Keratinocyte (primary cell): ENCODE results near the gene USP27X. TPM values are rescaled to one million over a fixed set of nuclear protein-coding genes. Genes with fewer than 3 reads are reported as not detected.

Experiments
- DNase-seq: peaks from one replicate; pipeline ENCODE4 v3.0.0-alpha.2; 2011; ENCODE audit warnings: low read depth, missing footprints, low spot score
- FAIRE-seq: peaks from 2 replicates; lab custom pipeline; 2011; peaks lifted over from hg19 to GRCh38; lab: Jason Lieb, UNC
- H2AFZ ChIP-seq: 2 replicates; pipeline ENCODE4 v1.6.0; 2012; ENCODE audit warnings: low read length, control low read depth, inconsistent platforms; ENCODE audit not compliant: control insufficient read depth
- H3K27ac ChIP-seq: 2 replicates; pipeline ENCODE4 v1.5.1; 2011; ENCODE audit warnings: low read length; ENCODE audit not compliant: control insufficient read depth, insufficient read depth
- H3K27me3 ChIP-seq: 3 replicates; pipeline ENCODE4 v1.6.0; 2011; ENCODE audit warnings: low read length; ENCODE audit not compliant: control insufficient read depth, insufficient read depth; ENCODE audit errors: extremely low read depth
- H3K36me3 ChIP-seq, 2 experiments: 2 replicates in 1 of 2; 3 replicates in 1 of 2; pipeline ENCODE4 v1.5.1; 2011; ENCODE audit warnings: low read length in 2 of 2, mild to moderate bottlenecking in 1 of 2; ENCODE audit not compliant: control insufficient read depth in 2 of 2, insufficient read depth in 2 of 2; ENCODE audit errors: extremely low read depth in 1 of 2
- H3K4me1 ChIP-seq: 3 replicates; pipeline ENCODE4 v1.5.1; 2011; ENCODE audit warnings: low read length; ENCODE audit not compliant: control insufficient read depth, insufficient read depth; ENCODE audit errors: extremely low read depth
- H3K4me2 ChIP-seq: 3 replicates; pipeline ENCODE4 v1.6.0; 2011; ENCODE audit warnings: low read depth, low read length; ENCODE audit not compliant: control insufficient read depth, insufficient read depth; ENCODE audit errors: extremely low read depth
- H3K4me3 ChIP-seq, 3 experiments: fragments of 200-600 bp in 1 of 3; sonication (generic) in 1 of 3; 2 replicates in 2 of 3; 3 replicates in 1 of 3; pipeline ENCODE4 v1.5.1; 2011 to 2016; ENCODE audit warnings: low read length in 3 of 3, mild to moderate bottlenecking in 3 of 3, control low read depth in 2 of 3, inconsistent platforms in 1 of 3, low read depth in 1 of 3, mixed read lengths in 1 of 3, mixed run types in 1 of 3, moderate library complexity in 1 of 3; ENCODE audit not compliant: control insufficient read depth in 2 of 3, insufficient read depth in 2 of 3; ENCODE audit errors: extremely low read depth in 1 of 3
- H3K79me2 ChIP-seq: 2 replicates; pipeline ENCODE4 v1.6.0; 2012; ENCODE audit warnings: low read length; ENCODE audit not compliant: control insufficient read depth, insufficient read depth
- H3K9ac ChIP-seq: 3 replicates; pipeline ENCODE4 v1.6.0; 2011; ENCODE audit warnings: low read length; ENCODE audit not compliant: control insufficient read depth, insufficient read depth; ENCODE audit errors: extremely low read depth
- H3K9me1 ChIP-seq: 3 replicates; pipeline ENCODE4 v1.6.0; 2011; ENCODE audit warnings: low read length; ENCODE audit not compliant: control insufficient read depth, insufficient read depth; ENCODE audit errors: extremely low read depth
- H3K9me3 ChIP-seq: 2 replicates; pipeline ENCODE4 v1.5.1; 2012; ENCODE audit warnings: low read depth, low read length; ENCODE audit not compliant: control insufficient read depth
- H4K20me1 ChIP-seq: 3 replicates; pipeline ENCODE4 v1.6.0; 2011; ENCODE audit warnings: low read length; ENCODE audit not compliant: control insufficient read depth, insufficient read depth; ENCODE audit errors: extremely low read depth
- EZH2 ChIP-seq: IDR thresholded peaks from one replicate; pipeline ENCODE4 v1.6.1; 2012; ENCODE audit warnings: inconsistent platforms, mild to moderate bottlenecking, low read length, moderate library complexity
- dilution Hi-C: fragments of 300-500 bp; cut with MboI; formaldehyde crosslinking; loops from one replicate; pipeline ENCODE4 v1.7.0; 2020; ENCODE audit warnings: low sequenced_read_pairs; ENCODE audit not compliant: extremely low pct_ligation_motif_present
- polyA plus RNA-seq, 5 experiments: library from polyadenylated mRNA; depleted of rRNA in 3 of 5; stranded (reverse) in 3 of 5; stranded (forward) in 1 of 5; unstranded in 1 of 5; fragments of >200 nt; gene quantifications; 1 replicate in 1 of 5; 2 replicates in 3 of 5; 3 replicates in 1 of 5; pipeline versions ENCODE4 v1.2.1 to v1.2.3, GENCODE V29; 2011 to 2012; ENCODE audit warnings: missing spikeins in 2 of 5, low read depth in 1 of 5, low replicate concordance in 1 of 5
- TF ChIP-seq, protein P1 (sequence below), 3 experiments: IDR thresholded peaks in 1 of 3; conservative IDR thresholded peaks in 1 of 3; optimal IDR thresholded peaks in 1 of 3; 2 replicates in 2 of 3; 3 replicates in 1 of 3; pipeline versions ENCODE3 to v1.5.1; 2011; ENCODE audit warnings: low read length in 3 of 3, mild to moderate bottlenecking in 3 of 3, moderate library complexity in 2 of 3, control low read depth in 1 of 3, inconsistent platforms in 1 of 3; ENCODE audit not compliant: insufficient read depth in 2 of 3; ENCODE audit errors: extremely low read depth in 1 of 3

USP27X gene
- polyA plus RNA-seq, 1 donor (not counting 4 experiments of a cell fraction or from before 2014, with no cell fraction given) = 2.8 TPM

DNA sequence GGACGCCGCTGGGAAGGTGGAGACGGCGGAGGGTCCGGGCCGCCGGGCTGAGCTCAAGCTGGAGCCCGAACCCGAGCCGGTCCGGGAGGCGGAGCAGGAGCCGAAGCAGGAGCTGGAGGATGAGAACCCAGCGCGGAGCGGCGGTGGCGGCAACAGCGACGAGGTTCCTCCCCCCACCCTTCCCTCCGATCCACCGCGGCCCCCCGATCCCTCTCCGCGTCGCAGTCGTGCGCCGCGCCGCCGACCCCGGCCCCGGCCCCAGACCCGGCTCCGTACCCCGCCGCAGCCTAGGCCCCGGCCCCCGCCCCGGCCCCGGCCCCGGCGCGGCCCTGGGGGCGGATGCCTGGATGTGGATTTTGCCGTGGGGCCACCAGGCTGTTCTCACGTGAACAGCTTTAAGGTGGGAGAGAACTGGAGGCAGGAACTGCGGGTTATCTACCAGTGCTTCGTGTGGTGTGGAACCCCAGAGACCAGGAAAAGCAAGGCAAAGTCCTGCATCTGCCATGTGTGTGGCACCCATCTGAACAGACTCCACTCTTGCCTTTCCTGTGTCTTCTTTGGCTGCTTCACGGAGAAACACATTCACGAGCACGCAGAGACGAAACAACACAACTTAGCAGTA is 483 bp downstream of the USP27X start:
- TF ChIP-seq, protein P1, sequence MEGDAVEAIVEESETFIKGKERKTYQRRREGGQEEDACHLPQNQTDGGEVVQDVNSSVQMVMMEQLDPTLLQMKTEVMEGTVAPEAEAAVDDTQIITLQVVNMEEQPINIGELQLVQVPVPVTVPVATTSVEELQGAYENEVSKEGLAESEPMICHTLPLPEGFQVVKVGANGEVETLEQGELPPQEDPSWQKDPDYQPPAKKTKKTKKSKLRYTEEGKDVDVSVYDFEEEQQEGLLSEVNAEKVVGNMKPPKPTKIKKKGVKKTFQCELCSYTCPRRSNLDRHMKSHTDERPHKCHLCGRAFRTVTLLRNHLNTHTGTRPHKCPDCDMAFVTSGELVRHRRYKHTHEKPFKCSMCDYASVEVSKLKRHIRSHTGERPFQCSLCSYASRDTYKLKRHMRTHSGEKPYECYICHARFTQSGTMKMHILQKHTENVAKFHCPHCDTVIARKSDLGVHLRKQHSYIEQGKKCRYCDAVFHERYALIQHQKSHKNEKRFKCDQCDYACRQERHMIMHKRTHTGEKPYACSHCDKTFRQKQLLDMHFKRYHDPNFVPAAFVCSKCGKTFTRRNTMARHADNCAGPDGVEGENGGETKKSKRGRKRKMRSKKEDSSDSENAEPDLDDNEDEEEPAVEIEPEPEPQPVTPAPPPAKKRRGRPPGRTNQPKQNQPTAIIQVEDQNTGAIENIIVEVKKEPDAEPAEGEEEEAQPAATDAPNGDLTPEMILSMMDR (optimal IDR thresholded peaks at IDR 0.05 in 1 of 3, IDR thresholded peaks at IDR 0.05 in 1 of 3, conservative IDR thresholded peaks at IDR 0.05 in 1 of 3; ENCODE audit: extremely low read depth in 1 of 3, insufficient read depth in 2 of 3, low read length in 3 of 3) = no peak
- TF ChIP-seq EZH2 = no peak
- H3K27me3 ChIP-seq = no peaks in the 10 kb centered on the region
- no peak overlapping the region for H3K27ac ChIP-seq
- no peaks in the 10 kb centered on the region for H4K20me1 ChIP-seq
- no peaks in the 10 kb centered on the region for H3K4me1 ChIP-seq
- peak overlapping the region; percentile 35 to 67 (median 54) for H3K4me3 ChIP-seq
- no peaks in the 10 kb centered on the region for H3K36me3 ChIP-seq
- dilution Hi-C loops = no loop called here
- no peak overlapping the region for H2AFZ ChIP-seq
- no peaks in the 10 kb centered on the region for H3K79me2 ChIP-seq
- no peaks in the 10 kb centered on the region for H3K9me1 ChIP-seq
- H3K9me3 ChIP-seq = no peaks in the 10 kb centered on the region
- peak overlapping the region; percentile 70 for H3K9ac ChIP-seq
- peak overlapping the region; percentile 57 for H3K4me2 ChIP-seq
- FAIRE-seq = no peak
- no peak for DNase-seq

DNA sequence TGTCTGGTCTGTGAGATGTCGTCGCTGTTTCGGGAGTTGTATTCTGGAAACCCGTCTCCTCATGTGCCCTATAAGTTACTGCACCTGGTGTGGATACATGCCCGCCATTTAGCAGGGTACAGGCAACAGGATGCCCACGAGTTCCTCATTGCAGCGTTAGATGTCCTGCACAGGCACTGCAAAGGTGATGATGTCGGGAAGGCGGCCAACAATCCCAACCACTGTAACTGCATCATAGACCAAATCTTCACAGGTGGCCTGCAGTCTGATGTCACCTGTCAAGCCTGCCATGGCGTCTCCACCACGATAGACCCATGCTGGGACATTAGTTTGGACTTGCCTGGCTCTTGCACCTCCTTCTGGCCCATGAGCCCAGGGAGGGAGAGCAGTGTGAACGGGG is 1.4 kb downstream of the USP27X start:
- FAIRE-seq = no peak
- no peaks in the 10 kb centered on the region for H3K36me3 ChIP-seq
- dilution Hi-C loops = no loop called here
- no peaks in the 10 kb centered on the region for H3K4me1 ChIP-seq
- H3K9me3 ChIP-seq = no peaks in the 10 kb centered on the region
- no peak for TF ChIP-seq EZH2
- TF ChIP-seq, protein P1 (optimal IDR thresholded peaks at IDR 0.05 in 1 of 3, IDR thresholded peaks at IDR 0.05 in 1 of 3, conservative IDR thresholded peaks at IDR 0.05 in 1 of 3; ENCODE audit: extremely low read depth in 1 of 3, insufficient read depth in 2 of 3, low read length in 3 of 3) = no peak
- H3K9ac ChIP-seq = no peak overlapping the region
- DNase-seq = no peak
- H4K20me1 ChIP-seq = no peaks in the 10 kb centered on the region
- no peaks in the 10 kb centered on the region for H3K9me1 ChIP-seq
- H3K4me3 ChIP-seq = no peak overlapping the region
- H3K27me3 ChIP-seq = no peaks in the 10 kb centered on the region
- no peak overlapping the region for H3K4me2 ChIP-seq
- no peak overlapping the region for H3K27ac ChIP-seq
- no peaks in the 10 kb centered on the region for H3K79me2 ChIP-seq
- H2AFZ ChIP-seq = no peak overlapping the region
